Activated T-cell treated with anti-CD3 and anti-CD28 coated beads, Interleukin-2, amount 50 U/mL, for 4 hours (primary cell): ENCODE measurements around the gene B2M. TPM values are rescaled to one million over a fixed set of nuclear protein-coding genes. Genes with fewer than 3 reads are reported as not detected.
A peak's percentile ranks its signal among the peaks of the same experiment; 100 is the strongest.
"Not testable (repeated sequence)": the region's sequence is repeated elsewhere in the genome, so short reads cannot be mapped to it uniquely, and the experiment has no call there.

ENCODE experiments used
- ATAC-seq, 2 donors: fragments of 200-7000 bp; cut with Tn5 transposase; one replicate each; pipeline ENCODE4 v1.10.0; 2021
- DNase-seq: peaks from one replicate; pipeline ENCODE4 v3.0.0-alpha.2; 2020
- H3K27me3 Mint-ChIP-seq: one replicate; pipeline ENCODE4 v1.8.0; 2021; ENCODE audit warnings: low read depth, mixed read lengths
- H3K36me3 Mint-ChIP-seq: one replicate; pipeline ENCODE4 v1.8.0; 2022; ENCODE audit warnings: mixed read lengths; ENCODE audit not compliant: insufficient read depth
- H3K4me1 Mint-ChIP-seq: one replicate; pipeline ENCODE4 v1.8.0; 2021; ENCODE audit warnings: low read depth, mixed read lengths
- H3K4me3 Mint-ChIP-seq: one replicate; pipeline ENCODE4 v1.8.0; 2021; ENCODE audit warnings: mild to moderate bottlenecking, moderate library complexity, mixed read lengths
- H3K9me3 Mint-ChIP-seq: one replicate; pipeline ENCODE4 v1.8.0; 2021; ENCODE audit warnings: mixed read lengths
- total RNA-seq, 3 donors: library from RNA; stranded (reverse); gene quantifications; one replicate each; pipeline ENCODE4 v1.2.1, GENCODE V29; 2021

B2M gene
- total RNA-seq, 3 donors from 2014 or later: 3,850 to 4,350 (median 4,124) TPM

GRCh38 chr15:44712346-44713005 is 1.2 kb downstream of the B2M start:
- DNase-seq (peak; percentile 57), ATAC-seq (peak; percentile 21 to 25)
- no peaks in the 10 kb centered on the region for H3K27me3 Mint-ChIP-seq
- H3K36me3 Mint-ChIP-seq: peaks cover 54% of the 10 kb centered on the region
- H3K4me3 Mint-ChIP-seq: peak overlapping the region; percentile 99
- peaks cover 48% of the 10 kb centered on the region for H3K4me1 Mint-ChIP-seq
- no peaks in the 10 kb centered on the region for H3K9me3 Mint-ChIP-seq

GRCh38 chr15:44713006-44713966 is 2.0 kb downstream of the B2M start:
- ATAC-seq (no peak), DNase-seq (no peak)
- H3K4me3 Mint-ChIP-seq: peak overlapping the region; percentile 99
- H3K27me3 Mint-ChIP-seq: no peaks in the 10 kb centered on the region
- peaks cover 59% of the 10 kb centered on the region for H3K36me3 Mint-ChIP-seq
- H3K4me1 Mint-ChIP-seq: peaks cover 55% of the 10 kb centered on the region
- H3K9me3 Mint-ChIP-seq: no peaks in the 10 kb centered on the region

GRCh38 chr15:44715142-44715796 is 4.0 kb downstream of the B2M start:
- DNase-seq (no peak), ATAC-seq (peak; percentile 6 to 7)
- no peaks in the 10 kb centered on the region for H3K9me3 Mint-ChIP-seq

GRCh38 chr15:44715797-44716334 is 4.5 kb downstream of the B2M start:
- H3K36me3 Mint-ChIP-seq: peaks cover 69% of the 10 kb centered on the region
- DNase-seq (no peak), ATAC-seq (no peak)

More at GRCh38 chr15:44715142-44715796, 4.0 kb downstream of the B2M start:
- Mint-ChIP-seq H3K27me3 (no peaks in the 10 kb centered on the region), H3K4me3 (peak overlapping the region; percentile 99), H3K4me1 (peaks cover 58% of the 10 kb centered on the region), H3K36me3 (peaks cover 67% of the 10 kb centered on the region)

GRCh38 chr15:44716983-44717602 is 5.8 kb downstream of the B2M start:
- Mint-ChIP-seq H3K27me3 (no peaks in the 10 kb centered on the region), H3K36me3 (peaks cover 65% of the 10 kb centered on the region), H3K9me3 (no peaks in the 10 kb centered on the region), H3K4me1 (peaks cover 72% of the 10 kb centered on the region), H3K4me3 (peak overlapping the region; percentile 99)
- no peak for ATAC-seq
- DNase-seq: no peak

More at GRCh38 chr15:44715797-44716334, 4.5 kb downstream of the B2M start:
- peaks cover 60% of the 10 kb centered on the region for H3K4me1 Mint-ChIP-seq
- no peaks in the 10 kb centered on the region for H3K9me3 Mint-ChIP-seq
- peak overlapping the region; percentile 99 for H3K4me3 Mint-ChIP-seq
- no peaks in the 10 kb centered on the region for H3K27me3 Mint-ChIP-seq

- ATAC-seq (no peak), DNase-seq (no peak)
- peaks cover 77% of the 10 kb centered on the region for H3K4me1 Mint-ChIP-seq
- H3K4me3 Mint-ChIP-seq: peak overlapping the region; percentile 99
- H3K9me3 Mint-ChIP-seq: no peaks in the 10 kb centered on the region
- H3K27me3 Mint-ChIP-seq: no peaks in the 10 kb centered on the region
- H3K36me3 Mint-ChIP-seq: peaks cover 54% of the 10 kb centered on the region
These were observed 7.0 kb downstream of the B2M start for GRCh38 chr15:44718180-44718926.

- DNase-seq (no peak), ATAC-seq (no peak)
- peak overlapping the region; percentile 75 for H3K4me3 Mint-ChIP-seq
- H3K4me1 Mint-ChIP-seq: peaks cover 82% of the 10 kb centered on the region
- peaks cover 49% of the 10 kb centered on the region for H3K36me3 Mint-ChIP-seq
- H3K9me3 Mint-ChIP-seq: no peaks in the 10 kb centered on the region
- H3K27me3 Mint-ChIP-seq: no peaks in the 10 kb centered on the region
These were observed 7.6 kb downstream of the B2M start for GRCh38 chr15:44718927-44719292.

- Mint-ChIP-seq H3K4me3 (peak overlapping the region; percentile 75), H3K27me3 (no peaks in the 10 kb centered on the region), H3K36me3 (peaks cover 46% of the 10 kb centered on the region), H3K4me1 (peaks cover 87% of the 10 kb centered on the region), H3K9me3 (no peaks in the 10 kb centered on the region)
- peak; percentile 71 to 77 for ATAC-seq
- no peak for DNase-seq
These were observed 8.1 kb downstream of the B2M start for GRCh38 chr15:44719293-44719999.

GRCh38 chr15:44720000-44720435 is 8.7 kb downstream of the B2M start:
- Mint-ChIP-seq H3K4me1 (peaks cover 89% of the 10 kb centered on the region), H3K36me3 (peaks cover 41% of the 10 kb centered on the region)
- H3K27me3 Mint-ChIP-seq, ATAC-seq, DNase-seq, H3K9me3 Mint-ChIP-seq, H3K4me3 Mint-ChIP-seq: not testable (repeated sequence)

- no peaks in the 10 kb centered on the region for H3K9me3 Mint-ChIP-seq
- H3K27me3 Mint-ChIP-seq: no peaks in the 10 kb centered on the region
- H3K4me1 Mint-ChIP-seq: peaks cover 89% of the 10 kb centered on the region
- no peak for DNase-seq
- ATAC-seq: no peak
- H3K4me3 Mint-ChIP-seq: peak overlapping the region; percentile 5
- H3K36me3 Mint-ChIP-seq: peaks cover 35% of the 10 kb centered on the region
These were observed 9.3 kb downstream of the B2M start for GRCh38 chr15:44720460-44721176.

- H3K36me3 Mint-ChIP-seq: peaks cover 22% of the 10 kb centered on the region
- no peaks in the 10 kb centered on the region for H3K9me3 Mint-ChIP-seq
- no peak overlapping the region for H3K4me3 Mint-ChIP-seq
- peaks cover 88% of the 10 kb centered on the region for H3K4me1 Mint-ChIP-seq
- no peaks in the 10 kb centered on the region for H3K27me3 Mint-ChIP-seq
- DNase-seq (no peak), ATAC-seq (no peak)
These were observed 10.7 kb downstream of the B2M start for GRCh38 chr15:44722011-44722410.

- ATAC-seq (no peak), DNase-seq (no peak)
- Mint-ChIP-seq H3K9me3 (no peaks in the 10 kb centered on the region), H3K4me1 (peaks cover 67% of the 10 kb centered on the region), H3K27me3 (no peaks in the 10 kb centered on the region), H3K36me3 (no peaks in the 10 kb centered on the region), H3K4me3 (peak overlapping the region; percentile 84)
These were observed 14.8 kb downstream of the B2M start for GRCh38 chr15:44726136-44726535.
